CD4-positive, alpha-beta T cell treated with Interleukin-15 for 1 hour (primary cell): ENCODE measurements around the gene TGFB2.
A peak's percentile ranks its signal among the peaks of the same experiment; 100 is the strongest.

Experiments
- DNase-seq: peaks from one replicate; pipeline ENCODE4 v3.0.0-alpha.2; 2020

The TGFB2 gene

DNA sequence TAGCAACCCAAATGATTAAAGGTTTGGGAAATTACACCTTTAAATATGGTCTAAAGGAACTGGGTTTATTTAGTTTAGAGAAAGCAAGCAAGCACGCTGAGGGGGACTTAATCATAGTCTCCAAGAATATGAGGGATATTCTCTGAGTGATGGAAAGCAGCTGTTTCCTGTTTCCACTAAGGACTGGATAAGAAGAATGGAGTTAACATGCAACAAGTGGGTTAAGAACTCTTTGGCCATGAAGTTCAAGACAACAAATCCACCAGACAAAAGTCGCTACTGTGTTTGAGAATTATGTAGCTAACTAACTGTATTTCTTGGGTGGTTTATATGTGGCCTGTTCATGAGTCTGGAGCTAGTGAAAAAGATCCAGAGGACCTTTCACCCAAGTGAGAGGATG lies 85.7 kb downstream of the TGFB2 start:
- DNase-seq: no peak

DNA sequence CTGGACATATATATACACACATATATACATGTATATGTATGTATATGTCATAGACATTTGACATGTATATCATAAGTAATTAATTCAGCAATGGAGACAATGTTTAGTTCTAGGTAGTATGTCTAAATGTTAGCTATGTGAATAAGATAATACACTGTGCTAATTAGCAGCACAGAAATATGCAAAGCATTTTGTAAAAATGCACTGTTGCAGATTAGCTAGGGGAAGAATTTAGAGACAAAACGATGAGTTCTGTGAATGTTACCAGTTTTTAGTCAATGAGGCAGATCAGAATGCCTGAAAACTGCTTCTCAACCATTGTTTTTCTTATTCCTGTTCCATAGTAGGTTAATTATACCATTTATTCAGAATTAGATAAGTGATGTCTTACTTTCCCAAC lies 86.3 kb downstream of the TGFB2 start:
- no peak for DNase-seq

DNA sequence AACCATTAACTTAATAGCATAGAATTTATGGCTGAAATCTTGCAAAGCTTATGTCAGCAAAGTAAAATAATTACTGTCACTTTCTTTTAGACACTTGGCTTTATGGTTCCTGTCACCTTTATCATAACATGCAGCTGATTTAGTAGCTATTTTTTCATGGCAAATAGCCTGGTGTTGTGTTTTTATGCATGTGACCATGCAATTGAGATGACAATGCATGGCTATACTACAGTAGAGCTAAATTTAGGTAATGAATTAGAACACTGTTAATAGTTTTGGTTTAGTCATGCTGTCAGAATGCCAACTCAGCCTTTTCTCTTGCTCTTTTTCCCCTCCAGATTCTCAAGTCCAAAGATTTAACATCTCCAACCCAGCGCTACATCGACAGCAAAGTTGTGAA lies 88.6 kb downstream of the TGFB2 start:
- no peak for DNase-seq

DNA sequence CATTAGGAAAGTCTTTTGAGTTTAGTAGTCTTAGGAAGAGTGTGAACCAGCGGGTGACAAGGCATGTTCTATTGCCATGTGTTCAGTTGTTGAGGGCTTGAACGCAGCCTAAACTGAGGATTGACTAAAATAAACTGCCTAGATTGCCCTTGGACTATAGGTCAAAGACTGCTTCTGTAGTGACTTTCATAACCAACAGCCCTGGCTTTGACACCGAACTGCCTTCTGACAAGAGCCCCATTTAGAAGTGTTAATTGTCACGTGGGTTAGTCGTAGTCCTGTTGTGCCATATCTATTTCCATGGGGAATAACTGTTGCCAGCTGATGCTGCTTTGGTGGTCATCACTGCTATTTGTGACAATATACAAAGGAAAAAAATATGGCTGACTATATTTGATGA lies 90.4 kb downstream of the TGFB2 start:
- DNase-seq: no peak

DNA sequence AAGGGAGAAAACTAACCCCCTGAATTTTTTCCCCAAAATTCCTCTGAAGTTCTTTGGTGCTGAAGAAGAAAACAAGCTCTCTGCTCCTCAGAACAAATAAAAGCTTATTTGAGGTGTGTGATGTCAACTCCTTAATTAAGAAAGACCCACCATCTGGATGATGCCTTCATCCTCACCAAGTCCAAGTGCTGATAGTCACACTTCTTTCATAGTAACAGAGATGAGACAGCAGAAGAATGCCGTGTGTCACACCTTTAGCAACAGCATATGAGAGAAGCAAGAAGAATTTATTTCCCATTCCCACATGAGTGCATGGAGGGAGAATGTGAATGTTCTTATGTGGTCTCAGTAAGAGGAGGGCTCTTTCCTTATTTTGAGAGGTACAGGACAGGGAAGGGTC lies 91.2 kb downstream of the TGFB2 start:
- DNase-seq: no peak

DNA sequence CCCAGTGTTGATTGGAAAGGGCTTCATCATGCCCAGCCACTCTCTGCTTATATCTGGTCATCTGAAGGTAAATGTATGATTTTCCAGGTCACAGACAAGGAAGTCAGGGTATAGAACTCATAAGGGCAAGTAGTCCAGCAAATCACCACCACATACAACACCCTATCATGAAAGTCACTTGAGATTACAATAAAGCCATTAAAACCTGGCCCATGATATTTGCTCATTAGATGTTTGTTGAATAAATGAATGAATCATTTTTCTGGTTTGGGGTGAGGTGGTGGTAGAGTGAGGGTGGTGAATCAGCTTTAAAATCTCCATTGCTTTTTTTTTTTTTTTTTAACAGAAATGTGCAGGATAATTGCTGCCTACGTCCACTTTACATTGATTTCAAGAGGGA lies 91.9 kb downstream of the TGFB2 start:
- no peak for DNase-seq

DNA sequence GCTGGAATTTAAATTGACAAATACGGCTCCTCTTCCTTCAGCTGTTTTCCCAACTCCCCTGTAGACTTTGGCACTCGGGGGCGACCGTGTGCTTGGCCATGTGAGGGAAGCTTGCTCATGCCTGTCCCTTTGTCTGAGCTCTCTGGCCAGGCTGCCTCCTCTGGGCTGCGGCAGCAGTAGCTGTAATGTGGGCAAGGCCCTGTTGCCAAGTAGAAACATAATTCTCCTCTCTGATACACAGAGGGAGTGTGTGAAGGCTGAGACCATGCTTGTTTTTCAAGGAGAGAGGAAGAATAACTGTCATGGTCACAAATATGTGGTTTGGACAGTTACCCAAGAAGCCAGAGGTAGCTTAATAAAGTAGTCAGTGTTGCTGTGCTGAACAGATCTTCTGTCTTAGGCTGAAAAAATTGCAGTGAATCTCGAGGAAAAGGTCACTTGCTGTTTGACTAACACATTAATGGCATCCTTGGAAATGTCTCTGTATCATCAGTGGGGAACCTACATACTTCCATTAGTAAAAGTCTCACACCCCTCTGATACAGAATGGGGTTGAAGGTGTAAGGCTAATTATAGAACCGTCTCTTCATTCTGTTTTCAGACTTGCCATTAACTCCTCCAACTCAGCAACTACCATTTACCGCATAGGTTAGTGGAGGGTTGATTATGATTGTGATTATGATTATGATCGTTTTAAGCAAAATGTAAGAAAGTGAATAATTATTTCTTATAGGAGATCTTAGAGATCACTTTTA lies 94.6 kb downstream of the TGFB2 start:
- DNase-seq: no peak

DNA sequence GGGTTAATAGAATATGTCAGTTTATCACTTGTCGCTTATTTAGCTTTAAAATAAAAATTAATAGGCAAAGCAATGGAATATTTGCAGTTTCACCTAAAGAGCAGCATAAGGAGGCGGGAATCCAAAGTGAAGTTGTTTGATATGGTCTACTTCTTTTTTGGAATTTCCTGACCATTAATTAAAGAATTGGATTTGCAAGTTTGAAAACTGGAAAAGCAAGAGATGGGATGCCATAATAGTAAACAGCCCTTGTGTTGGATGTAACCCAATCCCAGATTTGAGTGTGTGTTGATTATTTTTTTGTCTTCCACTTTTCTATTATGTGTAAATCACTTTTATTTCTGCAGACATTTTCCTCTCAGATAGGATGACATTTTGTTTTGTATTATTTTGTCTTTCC lies 98.1 kb downstream of the TGFB2 start:
- no peak for DNase-seq

DNA sequence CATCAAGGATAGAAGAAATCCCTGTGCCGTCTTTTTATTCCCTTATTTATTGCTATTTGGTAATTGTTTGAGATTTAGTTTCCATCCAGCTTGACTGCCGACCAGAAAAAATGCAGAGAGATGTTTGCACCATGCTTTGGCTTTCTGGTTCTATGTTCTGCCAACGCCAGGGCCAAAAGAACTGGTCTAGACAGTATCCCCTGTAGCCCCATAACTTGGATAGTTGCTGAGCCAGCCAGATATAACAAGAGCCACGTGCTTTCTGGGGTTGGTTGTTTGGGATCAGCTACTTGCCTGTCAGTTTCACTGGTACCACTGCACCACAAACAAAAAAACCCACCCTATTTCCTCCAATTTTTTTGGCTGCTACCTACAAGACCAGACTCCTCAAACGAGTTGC lies 99.0 kb downstream of the TGFB2 start:
- DNase-seq: no peak

DNA sequence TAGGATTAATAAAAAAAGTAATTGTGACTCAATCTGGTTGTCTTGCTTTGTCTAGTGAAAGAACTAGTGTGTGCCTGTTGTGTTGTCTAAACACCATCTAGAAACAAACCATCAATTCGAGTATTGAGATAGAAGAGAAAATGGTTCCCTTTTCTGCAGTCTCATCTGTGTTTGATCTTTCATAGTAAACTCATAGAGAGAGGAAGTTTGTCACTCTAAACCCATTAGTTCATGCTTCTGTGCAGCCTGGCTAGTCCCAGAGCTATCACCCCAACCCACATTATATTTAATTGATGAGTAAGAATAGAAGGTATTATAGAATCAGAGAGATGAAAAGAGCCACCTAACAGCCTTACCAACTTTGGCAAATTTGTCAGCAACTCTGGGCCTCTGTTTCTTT lies 99.5 kb downstream of the TGFB2 start:
- DNase-seq: no peak

DNA sequence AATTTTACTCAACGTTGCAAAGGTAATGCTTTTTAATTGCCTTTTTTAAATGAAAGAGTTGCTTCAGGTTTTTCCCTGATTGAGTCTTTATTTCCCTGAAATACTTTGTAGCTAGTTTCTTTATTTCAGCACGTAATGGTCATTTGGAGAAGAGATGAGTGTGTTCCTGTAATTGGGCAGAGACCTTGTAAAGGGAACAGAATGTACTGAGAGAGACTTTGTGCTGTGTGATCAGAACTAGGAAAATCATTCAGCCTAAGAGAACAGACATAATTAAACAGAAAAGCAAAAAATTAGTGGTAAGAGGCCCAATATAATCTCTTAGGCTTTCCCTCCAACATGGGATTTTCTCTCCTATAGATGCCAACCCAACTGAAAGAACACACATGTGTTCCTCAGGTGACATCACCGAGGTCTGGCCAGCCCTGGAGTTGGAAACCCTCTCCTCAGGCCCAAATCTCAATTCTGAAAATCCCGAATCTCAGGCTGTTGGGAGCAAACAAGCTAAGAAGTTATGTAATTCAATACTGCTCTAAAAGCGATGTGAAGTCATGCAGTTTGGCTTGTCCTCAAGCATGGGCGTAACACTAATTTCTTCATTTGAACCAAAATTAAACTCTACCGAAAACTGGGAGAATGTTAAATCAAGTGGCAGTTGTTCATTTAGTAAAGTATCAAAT lies 102.0 kb downstream of the TGFB2 start:
- DNase-seq: no peak

DNA sequence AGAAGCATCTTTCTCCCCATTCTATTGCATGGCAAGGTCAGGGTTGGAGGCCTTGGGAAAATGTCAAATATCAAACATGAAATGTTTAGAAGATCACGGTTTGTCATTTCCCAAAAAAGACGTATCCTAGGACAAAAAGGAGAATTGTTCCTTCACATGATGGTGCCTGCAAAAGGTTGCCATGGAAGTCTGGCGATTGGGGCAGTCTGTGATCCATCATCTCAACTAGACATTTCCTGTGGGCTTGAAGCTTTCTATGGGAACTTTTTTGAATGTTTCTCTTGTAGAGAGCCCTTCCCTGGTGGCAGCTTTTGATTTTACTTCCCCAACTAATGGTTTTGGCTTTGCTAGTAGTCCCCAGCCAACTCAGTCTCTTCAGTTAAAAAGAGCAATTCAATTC lies 106.3 kb downstream of the TGFB2 start:
- no peak for DNase-seq

DNA sequence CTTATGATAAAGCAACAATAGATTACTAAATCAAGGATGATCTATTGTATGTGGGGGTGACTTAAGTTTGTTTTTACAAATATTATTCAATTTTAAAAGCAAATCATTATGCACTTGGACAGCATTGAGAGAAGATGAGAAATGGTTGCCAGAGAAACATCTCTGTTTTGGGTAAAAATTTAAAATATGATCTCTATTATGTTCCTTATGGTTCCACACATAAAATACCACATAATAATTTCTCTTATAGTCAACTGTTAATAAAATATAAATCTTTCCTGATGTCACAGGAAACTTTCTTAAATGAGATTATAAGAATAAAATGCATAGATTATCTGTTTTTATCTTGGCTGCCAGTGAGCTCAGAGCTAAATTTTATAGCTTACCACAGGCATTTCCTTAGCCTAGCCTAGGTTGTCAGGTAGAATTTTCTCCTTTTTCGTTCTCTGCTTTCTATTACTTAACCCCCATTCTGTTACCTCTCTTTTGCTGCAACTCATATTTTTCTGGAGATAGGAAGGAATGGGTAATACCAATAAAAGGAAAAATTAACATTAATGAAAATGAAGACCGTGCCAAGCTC lies 109.7 kb downstream of the TGFB2 start:
- DNase-seq: no peak

DNA sequence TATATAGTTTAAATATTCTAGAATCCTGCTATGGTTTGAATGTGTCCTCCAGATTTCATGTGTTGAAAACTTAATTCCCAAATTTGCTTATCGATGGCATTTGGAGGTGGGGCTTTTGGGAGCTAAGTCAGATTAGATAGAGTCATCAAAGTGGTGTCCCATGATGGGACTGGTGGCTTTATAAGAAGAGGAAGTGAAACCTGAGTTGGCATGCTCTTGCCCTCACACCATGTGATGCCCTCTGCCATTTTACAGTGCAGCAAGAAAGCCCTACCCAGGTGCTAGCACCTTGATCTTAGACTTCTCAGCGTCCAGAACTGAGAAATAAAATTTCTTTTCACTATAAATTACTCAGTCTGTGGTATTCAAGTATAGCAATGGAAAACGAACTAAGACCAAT lies 111.3 kb downstream of the TGFB2 start:
- DNase-seq: no peak

DNA sequence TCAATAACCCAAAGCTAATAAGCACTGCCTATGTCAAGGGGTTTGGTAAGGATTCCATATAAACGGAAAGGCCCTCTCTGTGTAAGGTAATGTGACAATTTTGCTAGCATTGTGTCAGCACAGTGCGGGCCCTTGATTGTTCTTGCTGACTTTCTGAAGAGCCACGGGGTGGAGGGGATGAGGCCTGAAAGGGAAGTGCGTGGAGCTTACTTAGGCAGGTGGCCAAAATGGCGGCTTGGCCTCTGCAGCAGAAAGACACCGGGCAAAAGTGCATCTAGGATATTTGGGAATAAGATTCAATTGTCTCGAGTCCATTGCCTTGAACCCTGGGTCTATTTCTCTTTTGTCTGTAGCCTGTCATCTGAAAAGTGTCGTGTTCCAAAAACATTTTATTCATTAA lies 114.3 kb downstream of the TGFB2 start:
- DNase-seq: no peak

DNA sequence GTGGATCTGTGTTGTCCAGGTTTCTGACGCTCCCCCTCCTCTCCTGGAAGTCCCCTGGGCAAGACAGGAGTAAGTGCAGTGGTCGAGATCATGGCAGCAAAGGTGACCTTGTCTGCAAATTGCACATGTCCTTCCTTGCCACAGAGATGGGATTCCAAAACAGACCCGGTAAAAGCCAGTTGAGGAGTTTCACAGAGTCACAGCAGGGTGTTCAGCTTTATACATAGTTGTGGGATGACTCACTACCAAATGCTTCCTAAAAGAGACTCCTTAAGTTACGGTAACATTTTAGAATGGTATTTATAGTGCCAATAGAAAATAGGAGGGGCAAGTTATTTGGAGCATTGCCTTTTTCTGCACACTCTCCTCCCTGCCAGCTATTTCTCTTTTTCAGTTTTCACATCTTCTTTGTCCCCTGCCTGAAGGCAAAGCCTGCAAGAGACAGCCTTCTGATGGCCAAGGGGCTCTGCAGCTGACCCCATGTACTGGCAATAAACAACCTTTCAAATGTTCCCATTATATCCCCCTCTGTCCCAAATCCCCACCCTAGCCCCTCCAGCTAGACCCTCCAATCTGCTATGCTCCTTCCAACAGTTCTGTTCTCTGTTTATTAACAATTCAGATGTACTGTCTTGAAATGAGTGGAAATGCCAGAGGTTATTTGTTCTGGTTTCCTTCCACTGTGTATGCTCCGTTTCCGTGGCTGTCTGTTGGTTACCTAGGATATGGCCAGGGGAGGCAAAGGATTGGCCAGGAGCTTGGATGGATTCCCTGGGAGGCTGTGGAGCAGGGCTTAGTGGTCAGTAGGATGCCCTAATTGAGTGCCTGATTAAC lies 115.0 kb downstream of the TGFB2 start:
- DNase-seq: no peak

DNA sequence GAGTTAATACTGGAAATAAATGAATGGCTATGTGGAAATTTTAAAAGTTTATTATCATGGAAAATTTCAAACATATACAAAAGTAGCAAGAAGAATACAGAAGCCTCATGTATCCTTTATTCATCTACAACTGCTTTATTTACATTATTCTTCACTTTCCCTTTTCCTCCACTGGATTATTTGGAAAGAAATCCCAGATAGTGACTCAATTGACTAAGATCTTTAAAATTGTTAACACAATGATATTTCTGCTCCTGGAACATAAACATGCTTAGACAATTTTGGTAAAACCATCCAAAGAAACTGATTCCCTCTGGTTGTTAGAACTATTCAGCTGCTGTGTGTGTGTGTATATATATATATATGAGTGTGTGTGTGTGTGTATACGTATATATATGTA lies 116.2 kb downstream of the TGFB2 start:
- DNase-seq: no peak

DNA sequence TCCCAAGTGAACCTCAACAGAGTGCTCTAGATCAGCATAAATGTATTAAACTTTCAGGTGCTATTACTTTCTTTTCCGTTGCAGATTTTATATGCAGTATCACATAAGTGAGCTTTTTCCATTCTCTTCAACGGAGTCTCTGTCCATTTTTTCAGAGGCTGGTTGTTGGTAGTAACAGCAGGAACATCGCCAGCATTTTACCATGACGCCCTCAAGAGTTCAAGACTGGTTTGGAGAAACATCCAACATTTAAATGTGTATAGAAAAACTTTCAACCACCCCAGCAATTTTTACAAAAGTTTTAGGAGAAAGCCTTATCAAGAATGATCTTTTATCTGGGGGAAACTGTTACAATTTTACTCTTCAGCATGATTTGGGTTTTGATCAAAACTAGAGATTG lies 117.0 kb downstream of the TGFB2 start:
- DNase-seq: no peak

DNA sequence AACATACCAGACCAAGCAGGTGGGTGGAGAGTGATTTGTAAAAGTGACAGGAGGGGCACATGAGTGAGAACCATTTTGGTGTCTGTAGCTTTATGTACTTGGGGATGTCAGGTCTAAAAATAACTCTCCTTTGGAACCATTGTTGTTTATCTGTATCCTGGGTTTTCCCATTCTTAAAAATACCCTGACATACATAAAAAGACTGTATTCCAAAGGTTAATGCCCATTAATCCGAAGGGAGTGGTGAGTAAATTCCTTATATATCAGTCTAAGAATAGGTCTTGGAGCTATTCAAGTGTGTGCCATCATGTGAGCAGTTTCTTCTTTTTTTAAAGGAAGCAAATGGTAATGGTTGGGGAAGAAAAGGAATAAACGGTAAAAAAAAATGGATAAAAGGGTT lies 117.5 kb downstream of the TGFB2 start:
- DNase-seq: no peak

DNA sequence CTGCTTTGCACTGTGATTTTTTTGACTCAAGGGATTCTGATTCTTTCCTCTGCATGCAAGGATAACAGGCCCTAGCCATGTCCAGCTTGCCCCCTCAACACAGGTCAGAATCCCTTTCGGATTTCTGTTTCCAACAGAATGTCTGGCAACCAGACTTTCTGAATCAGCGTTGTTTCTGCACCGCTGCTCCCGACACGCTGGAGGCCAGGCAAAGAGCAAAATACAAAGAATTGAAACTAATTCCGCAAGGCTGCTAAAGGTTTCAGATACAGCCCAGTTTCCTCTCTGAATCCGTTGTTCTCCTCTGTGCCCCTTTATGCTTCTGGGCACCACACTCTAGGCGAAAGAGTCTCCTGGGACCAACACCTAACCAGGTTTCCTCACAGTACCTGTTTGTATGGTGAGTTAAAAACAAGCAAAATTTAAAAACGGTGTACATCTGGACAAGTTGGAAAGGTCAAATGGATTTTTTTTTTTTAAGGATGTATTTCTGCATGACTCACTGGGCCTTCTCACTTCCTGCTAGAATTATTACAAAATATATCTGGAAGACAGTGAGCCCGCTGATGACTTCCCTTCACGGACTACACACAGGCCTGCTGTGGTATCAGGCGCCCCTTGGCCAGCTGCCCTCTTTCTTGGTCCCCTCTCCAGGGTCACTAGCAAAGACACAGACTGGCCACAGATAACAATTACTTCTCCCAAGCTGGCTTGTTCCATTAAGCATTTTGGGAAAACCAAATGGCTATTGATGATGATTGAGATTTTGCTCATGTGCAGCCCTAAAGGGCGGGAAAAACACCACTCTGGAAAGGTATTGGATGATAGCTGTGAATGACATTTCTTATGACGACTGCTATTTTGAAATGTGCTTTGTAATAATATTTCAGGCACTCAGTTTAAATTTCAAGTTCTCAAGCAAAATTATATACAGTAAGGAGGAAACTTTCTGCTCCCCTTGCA lies 118.3 kb downstream of the TGFB2 start:
- DNase-seq: peak; percentile 21

DNA sequence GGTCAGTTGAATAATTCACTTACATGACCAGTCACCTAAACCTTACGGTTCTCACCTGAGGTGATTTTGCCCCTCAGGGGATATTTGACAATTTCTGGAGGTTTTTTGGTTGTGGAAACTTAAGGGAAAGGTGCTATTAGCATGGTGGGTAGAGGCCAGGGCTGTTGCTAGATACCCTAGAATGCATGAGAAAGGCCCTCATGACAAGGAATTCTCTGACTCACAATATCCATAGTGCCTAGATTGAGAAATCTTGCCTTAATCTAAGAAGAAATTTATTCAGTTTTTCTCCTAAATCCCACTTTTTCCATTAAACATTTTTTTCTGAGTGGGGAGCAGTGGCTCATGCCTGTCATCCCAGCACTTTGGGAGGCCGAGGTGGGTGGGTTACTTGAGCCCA lies 119.7 kb downstream of the TGFB2 start:
- DNase-seq: no peak

DNA sequence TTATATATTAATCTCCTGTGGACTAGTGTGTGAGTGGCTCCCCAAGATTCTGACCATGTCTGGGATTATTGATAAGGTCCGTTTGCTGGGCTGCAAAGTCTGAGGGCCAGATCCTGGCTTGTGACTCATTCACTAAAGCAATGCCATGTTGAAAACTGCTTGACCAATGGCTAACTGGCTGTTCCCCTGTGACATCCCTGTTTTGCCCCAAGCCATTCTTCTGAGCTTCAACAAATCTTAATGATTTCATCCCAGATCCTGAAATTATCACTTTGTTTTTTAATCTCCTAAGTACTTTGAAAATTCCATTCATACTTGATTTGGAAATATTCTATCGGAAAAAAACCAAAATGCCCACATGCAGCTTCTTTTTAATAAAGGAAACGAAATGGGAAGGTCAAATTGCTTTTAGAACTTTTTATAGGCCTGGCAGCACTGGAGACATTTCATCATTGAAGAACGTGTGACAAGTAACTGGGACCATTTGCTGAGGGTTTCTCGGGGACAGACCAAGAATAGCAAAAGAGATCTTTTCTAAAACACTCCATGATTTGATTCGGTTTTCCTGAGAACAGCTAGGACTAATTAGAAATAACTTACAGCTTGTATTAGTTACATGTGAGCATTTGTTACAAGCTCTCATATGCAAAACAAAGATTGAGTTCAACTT lies 121.3 kb downstream of the TGFB2 start:
- DNase-seq: no peak
